ENCODE results near the gene MARCHF3.

MARCHF3 gene

GRCh38 chr5:126976520-126977172, 53.7 kb downstream of the MARCHF3 start:
- H3K4me3 Mint-ChIP-seq, result no peak overlapping the region
- no peak for DNase-seq (ENCODE audit: low spot score)
- H3K4me1 Mint-ChIP-seq (ENCODE audit: low read depth), result peaks cover 20% of the 10 kb centered on the region
- no peak overlapping the region for H3K27ac Mint-ChIP-seq
- H3K9me3 Mint-ChIP-seq, result no peaks in the 10 kb centered on the region
- H3K36me3 Mint-ChIP-seq (ENCODE audit: low read depth), result no peaks in the 10 kb centered on the region
- H3K27me3 Mint-ChIP-seq (ENCODE audit: low read depth), result no peaks in the 10 kb centered on the region

GRCh38 chr5:126975796-126976195, 54.6 kb downstream of the MARCHF3 start:
- Mint-ChIP-seq H3K4me1 (ENCODE audit: low read depth) (peaks cover 23% of the 10 kb centered on the region), H3K27ac (no peak overlapping the region)

GRCh38 chr5:126973193-126973592, 57.2 kb downstream of the MARCHF3 start:
- H3K9me3 Mint-ChIP-seq, result no peaks in the 10 kb centered on the region
- DNase-seq (ENCODE audit: low spot score), result no peak
- no peaks in the 10 kb centered on the region for H3K36me3 Mint-ChIP-seq (ENCODE audit: low read depth)
- peak overlapping the region; percentile 17 for H3K4me3 Mint-ChIP-seq
- H3K4me1 Mint-ChIP-seq (ENCODE audit: low read depth), result peaks cover 26% of the 10 kb centered on the region
- peak overlapping the region; percentile 38 for H3K27ac Mint-ChIP-seq
- no peaks in the 10 kb centered on the region for H3K27me3 Mint-ChIP-seq (ENCODE audit: low read depth)

More at GRCh38 chr5:126975796-126976195, 54.6 kb downstream of the MARCHF3 start:
- H3K4me3 Mint-ChIP-seq, result no peak overlapping the region
- no peaks in the 10 kb centered on the region for H3K9me3 Mint-ChIP-seq
- H3K27me3 Mint-ChIP-seq (ENCODE audit: low read depth), result no peaks in the 10 kb centered on the region
- no peaks in the 10 kb centered on the region for H3K36me3 Mint-ChIP-seq (ENCODE audit: low read depth)
- DNase-seq (ENCODE audit: low spot score), result no peak

- Mint-ChIP-seq H3K9me3 (no peaks in the 10 kb centered on the region), H3K36me3 (ENCODE audit: low read depth) (no peaks in the 10 kb centered on the region), H3K27me3 (ENCODE audit: low read depth) (no peaks in the 10 kb centered on the region), H3K4me3 (peak overlapping the region; percentile 66), H3K4me1 (ENCODE audit: low read depth) (peaks cover 26% of the 10 kb centered on the region), H3K27ac (peak overlapping the region; percentile 90)
- peak; percentile 22 for DNase-seq (ENCODE audit: low spot score)
Observed at GRCh38 chr5:126972062-126972895, 58.1 kb downstream of the MARCHF3 start.

- Mint-ChIP-seq H3K9me3 (no peaks in the 10 kb centered on the region), H3K27me3 (ENCODE audit: low read depth) (no peaks in the 10 kb centered on the region), H3K4me1 (ENCODE audit: low read depth) (peaks cover 24% of the 10 kb centered on the region), H3K36me3 (ENCODE audit: low read depth) (no peaks in the 10 kb centered on the region), H3K4me3 (no peak overlapping the region), H3K27ac (peak overlapping the region; percentile 33)
- DNase-seq (ENCODE audit: low spot score), result no peak
Observed at GRCh38 chr5:126971455-126972031, 58.8 kb downstream of the MARCHF3 start.

GRCh38 chr5:126970517-126971017, 59.8 kb downstream of the MARCHF3 start:
- Mint-ChIP-seq H3K9me3 (no peaks in the 10 kb centered on the region), H3K27me3 (ENCODE audit: low read depth) (no peaks in the 10 kb centered on the region), H3K27ac (no peak overlapping the region), H3K4me1 (ENCODE audit: low read depth) (peaks cover 21% of the 10 kb centered on the region), H3K4me3 (no peak overlapping the region), H3K36me3 (ENCODE audit: low read depth) (no peaks in the 10 kb centered on the region)
- no peak for DNase-seq (ENCODE audit: low spot score)

- H3K4me3 Mint-ChIP-seq, result no peak overlapping the region
Observed at GRCh38 chr5:126969548-126969947, 60.8 kb downstream of the MARCHF3 start.

GRCh38 chr5:126967808-126968466, 62.4 kb downstream of the MARCHF3 start:
- Mint-ChIP-seq H3K4me1 (ENCODE audit: low read depth) (peaks cover 19% of the 10 kb centered on the region), H3K9me3 (no peaks in the 10 kb centered on the region), H3K27me3 (ENCODE audit: low read depth) (no peaks in the 10 kb centered on the region), H3K27ac (no peak overlapping the region), H3K4me3 (no peak overlapping the region), H3K36me3 (ENCODE audit: low read depth) (no peaks in the 10 kb centered on the region)
- DNase-seq (ENCODE audit: low spot score), result no peak

More at GRCh38 chr5:126969548-126969947, 60.8 kb downstream of the MARCHF3 start:
- Mint-ChIP-seq H3K27ac (no peak overlapping the region), H3K36me3 (ENCODE audit: low read depth) (no peaks in the 10 kb centered on the region), H3K4me1 (ENCODE audit: low read depth) (peaks cover 23% of the 10 kb centered on the region), H3K27me3 (ENCODE audit: low read depth) (no peaks in the 10 kb centered on the region), H3K9me3 (no peaks in the 10 kb centered on the region)
- DNase-seq (ENCODE audit: low spot score), result no peak

GRCh38 chr5:126965487-126965886, 64.9 kb downstream of the MARCHF3 start:
- no peak for DNase-seq (ENCODE audit: low spot score)
- peaks cover 2% of the 10 kb centered on the region for H3K4me1 Mint-ChIP-seq (ENCODE audit: low read depth)
- H3K27ac Mint-ChIP-seq, result no peak overlapping the region
- no peaks in the 10 kb centered on the region for H3K36me3 Mint-ChIP-seq (ENCODE audit: low read depth)
- no peaks in the 10 kb centered on the region for H3K27me3 Mint-ChIP-seq (ENCODE audit: low read depth)
- H3K4me3 Mint-ChIP-seq, result no peak overlapping the region
- no peaks in the 10 kb centered on the region for H3K9me3 Mint-ChIP-seq

GRCh38 chr5:126965061-126965475, 65.3 kb downstream of the MARCHF3 start:
- peaks cover 2% of the 10 kb centered on the region for H3K4me1 Mint-ChIP-seq (ENCODE audit: low read depth)
- no peak for DNase-seq (ENCODE audit: low spot score)

GRCh38 chr5:126963822-126964375, 66.5 kb downstream of the MARCHF3 start:
- DNase-seq (ENCODE audit: low spot score), result no peak
- H3K4me1 Mint-ChIP-seq (ENCODE audit: low read depth), result peaks cover 2% of the 10 kb centered on the region
- H3K36me3 Mint-ChIP-seq (ENCODE audit: low read depth), result no peaks in the 10 kb centered on the region
- no peaks in the 10 kb centered on the region for H3K9me3 Mint-ChIP-seq
- no peaks in the 10 kb centered on the region for H3K27me3 Mint-ChIP-seq (ENCODE audit: low read depth)
- H3K27ac Mint-ChIP-seq, result no peak overlapping the region
- H3K4me3 Mint-ChIP-seq, result no peak overlapping the region

More at GRCh38 chr5:126965061-126965475, 65.3 kb downstream of the MARCHF3 start:
- Mint-ChIP-seq H3K4me3 (no peak overlapping the region), H3K27ac (no peak overlapping the region), H3K9me3 (no peaks in the 10 kb centered on the region), H3K27me3 (ENCODE audit: low read depth) (no peaks in the 10 kb centered on the region), H3K36me3 (ENCODE audit: low read depth) (no peaks in the 10 kb centered on the region)

GRCh38 chr5:126961702-126962101, 68.7 kb downstream of the MARCHF3 start:
- no peaks in the 10 kb centered on the region for H3K36me3 Mint-ChIP-seq (ENCODE audit: low read depth)
- H3K27ac Mint-ChIP-seq, result no peak overlapping the region
- no peak for DNase-seq (ENCODE audit: low spot score)
- no peak overlapping the region for H3K4me3 Mint-ChIP-seq
- H3K27me3 Mint-ChIP-seq (ENCODE audit: low read depth), result peaks cover 5% of the 10 kb centered on the region
- H3K4me1 Mint-ChIP-seq (ENCODE audit: low read depth), result peaks cover 2% of the 10 kb centered on the region
- H3K9me3 Mint-ChIP-seq, result no peaks in the 10 kb centered on the region

- peaks cover 5% of the 10 kb centered on the region for H3K27me3 Mint-ChIP-seq (ENCODE audit: low read depth)
- DNase-seq (ENCODE audit: low spot score), result no peak
- H3K4me3 Mint-ChIP-seq, result no peak overlapping the region
- no peak overlapping the region for H3K27ac Mint-ChIP-seq
- no peaks in the 10 kb centered on the region for H3K9me3 Mint-ChIP-seq
- no peaks in the 10 kb centered on the region for H3K36me3 Mint-ChIP-seq (ENCODE audit: low read depth)
- peaks cover 2% of the 10 kb centered on the region for H3K4me1 Mint-ChIP-seq (ENCODE audit: low read depth)
Observed at GRCh38 chr5:126961128-126961527, 69.2 kb downstream of the MARCHF3 start.
